CD14-positive monocyte (primary cell): Measurements from ENCODE around the gene PTPN14. TPM values are rescaled to one million over a fixed set of nuclear protein-coding genes. Genes with fewer than 3 reads are reported as not detected.

Source experiments
- DNase-seq, 3 donors: peaks; one replicate each; pipeline ENCODE4 v3.0.0-alpha.2; 2011 to 2022
- H2AFZ ChIP-seq: 2 replicates; pipeline ENCODE4 v1.6.0; 2012; ENCODE audit warnings: mild to moderate bottlenecking, low read depth, low read length, inconsistent platforms; ENCODE audit not compliant: insufficient read depth, poor library complexity, severe bottlenecking
- H3K27ac ChIP-seq, 2 donors: 1 replicate in 1 of 2; 2 replicates in 1 of 2; pipeline ENCODE4 v1.5.1; 2012 to 2013; ENCODE audit warnings: low read length in 2 of 2, control low read depth in 1 of 2, inconsistent platforms in 1 of 2, low read depth in 1 of 2, mild to moderate bottlenecking in 1 of 2
- H3K27me3 ChIP-seq, 2 donors: one replicate each; pipeline versions ENCODE4 v1.6.0 to v1.6.1; 2011 to 2013; ENCODE audit warnings: low read length in 2 of 2; ENCODE audit not compliant: control insufficient read depth in 2 of 2, insufficient read depth in 2 of 2
- H3K36me3 ChIP-seq, 2 donors: replicated peaks in 1 of 2; 1 replicate in 1 of 2; 2 replicates in 1 of 2; pipeline versions ENCODE4 v1.5.1 to v1.6.1; 2012 to 2013; ENCODE audit warnings: low read length in 2 of 2, control low read depth in 1 of 2, inconsistent platforms in 1 of 2, mild to moderate bottlenecking in 1 of 2; ENCODE audit not compliant: insufficient read depth in 2 of 2, control insufficient read depth in 1 of 2
- H3K4me1 ChIP-seq, 2 donors: 1 replicate in 1 of 2; 2 replicates in 1 of 2; pipeline versions ENCODE4 v1.5.1 to v1.6.1; 2012 to 2013; ENCODE audit warnings: low read length in 2 of 2, control low read depth in 1 of 2, inconsistent platforms in 1 of 2, mild to moderate bottlenecking in 1 of 2, moderate library complexity in 1 of 2; ENCODE audit not compliant: insufficient read depth in 2 of 2, control insufficient read depth in 1 of 2
- H3K4me2 ChIP-seq: replicated peaks from 2 replicates; pipeline ENCODE3; 2012; ENCODE audit warnings: low read length, moderate library complexity, mild to moderate bottlenecking; ENCODE audit not compliant: poor library complexity, severe bottlenecking; ENCODE audit errors: extremely low read depth
- H3K4me3 ChIP-seq, 3 experiments: fragments of 200-600 bp in 1 of 3; sonication (generic) in 1 of 3; replicated peaks in 1 of 3; 1 replicate in 2 of 3; 2 replicates in 1 of 3; pipeline ENCODE4 v1.5.1; 2011 to 2013; ENCODE audit warnings: low read length in 3 of 3, mild to moderate bottlenecking in 3 of 3, control low read depth in 2 of 3, low read depth in 2 of 3, inconsistent platforms in 1 of 3, moderate library complexity in 1 of 3
- H3K79me2 ChIP-seq: 2 replicates; pipeline ENCODE4 v1.6.0; 2012; ENCODE audit warnings: mild to moderate bottlenecking, control low read depth, inconsistent platforms, low read length, moderate library complexity; ENCODE audit not compliant: insufficient read depth
- H3K9ac ChIP-seq: 2 replicates; pipeline ENCODE4 v1.6.0; 2017; ENCODE audit warnings: low read length, mild to moderate bottlenecking; ENCODE audit not compliant: insufficient read depth, poor library complexity, severe bottlenecking
- H3K9me3 ChIP-seq, 2 donors: replicated peaks in 1 of 2; 1 replicate in 1 of 2; 2 replicates in 1 of 2; pipeline versions ENCODE4 v1.5.1 to v1.6.1; 2012 to 2013; ENCODE audit warnings: low read length in 2 of 2, control low read depth in 1 of 2; ENCODE audit not compliant: control insufficient read depth in 1 of 2, insufficient read depth in 1 of 2
- H4K20me1 ChIP-seq: 2 replicates; pipeline ENCODE4 v1.6.0; 2012; ENCODE audit warnings: mild to moderate bottlenecking, low read length, control low read depth, moderate library complexity; ENCODE audit not compliant: insufficient read depth
- H3K27ac Mint-ChIP-seq, 7 donors: one replicate each; pipeline ENCODE4 v1.8.0; 2020; ENCODE audit warnings: mild to moderate bottlenecking in 7 of 7, mixed read lengths in 7 of 7, moderate library complexity in 6 of 7, inconsistent platforms in 2 of 7
- H3K27me3 Mint-ChIP-seq, 3 donors: one replicate each; pipeline ENCODE4 v1.8.0; 2021 to 2022; ENCODE audit warnings: low read depth in 3 of 3, mild to moderate bottlenecking in 3 of 3, mixed read lengths in 3 of 3, moderate library complexity in 3 of 3, inconsistent platforms in 1 of 3
- H3K36me3 Mint-ChIP-seq, 2 donors: one replicate each; pipeline ENCODE4 v1.8.0; 2020; ENCODE audit warnings: mixed read lengths in 2 of 2, inconsistent platforms in 1 of 2, mild to moderate bottlenecking in 1 of 2
- H3K4me1 Mint-ChIP-seq: one replicate; pipeline ENCODE4 v1.8.0; 2020; ENCODE audit warnings: mild to moderate bottlenecking, mixed read lengths
- H3K4me3 Mint-ChIP-seq, 2 donors: one replicate each; pipeline ENCODE4 v1.8.0; 2020; ENCODE audit warnings: mild to moderate bottlenecking in 2 of 2, mixed read lengths in 2 of 2, moderate library complexity in 1 of 2
- H3K9me3 Mint-ChIP-seq, 7 donors: one replicate each; pipeline ENCODE4 v1.8.0; 2020 to 2022; ENCODE audit warnings: mixed read lengths in 7 of 7, mild to moderate bottlenecking in 6 of 7, moderate library complexity in 6 of 7, inconsistent platforms in 2 of 7
- WGBS: methylation state at CpG from one replicate; pipeline ENCODE4 v1.1.5; 2013; ENCODE audit warnings: missing lambda C conversion rate; ENCODE audit not compliant: insufficient coverage; 5-methylcytosine and 5-hydroxymethylcytosine counted together
- intact Hi-C, 2 donors: fragments of 100-400 bp; cut with micrococcal nuclease; formaldehyde crosslinking; loops; one replicate each; pipeline versions ENCODE4 v1.15.0 to v1.15.1; 2023
- polyA plus RNA-seq, 3 donors: library from polyadenylated mRNA; depleted of rRNA in 1 of 3; unstranded in 2 of 3; stranded (reverse) in 1 of 3; fragments of 300-500 nt in 2 of 3; fragments of >200 nt in 1 of 3; fragmentation: Illumina TruSeq in 2 of 3; gene quantifications; 1 replicate in 2 of 3; 2 replicates in 1 of 3; pipeline ENCODE4 v1.2.3, GENCODE V29; 2012 to 2021
- TF ChIP-seq, protein P1 (sequence below): fragments of 200-600 bp; IDR thresholded peaks from one replicate; pipeline ENCODE4 v1.8.0; 2022; ENCODE audit warnings: antibody characterized with exemption, mild to moderate bottlenecking

The PTPN14 gene
- polyA plus RNA-seq, 3 donors = 0.01 TPM; not detected in 1

DNA sequence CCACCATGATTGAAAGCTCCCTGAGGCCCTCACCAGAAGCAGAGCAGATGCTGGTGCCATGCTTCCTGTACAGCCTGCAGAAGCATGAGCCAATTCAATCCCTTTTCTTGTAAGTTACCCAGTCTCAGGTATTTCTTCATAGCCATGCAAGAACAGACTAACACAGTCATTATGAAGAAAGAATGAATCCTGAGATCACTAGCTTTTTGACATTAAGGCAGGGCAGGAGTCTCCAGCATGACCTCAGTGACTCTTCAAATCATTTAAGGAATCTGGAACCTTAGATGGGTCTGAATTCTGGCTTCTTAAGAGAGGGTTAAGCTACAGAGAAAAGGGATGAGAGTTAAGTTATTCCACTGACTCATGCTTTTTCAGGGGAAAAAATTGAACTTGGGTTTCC, 79.0 kb downstream of the PTPN14 start:
- Mint-ChIP-seq H3K4me3 (no peak overlapping the region), H3K27me3 (peaks cover 3 to 6% (median 6%) of the 10 kb centered on the region in 3 donors), H3K4me1 (no peaks in the 10 kb centered on the region), H3K36me3 (no peaks in the 10 kb centered on the region), H3K9me3 (no peaks in the 10 kb centered on the region), H3K27ac (no peak overlapping the region)
- Histone ChIP-seq H4K20me1 (no peaks in the 10 kb centered on the region), H3K4me2 (no peak overlapping the region), H3K4me3 (no peak overlapping the region), H3K9ac (no peak overlapping the region), H2AFZ (no peak overlapping the region), H3K27me3 (no peaks in the 10 kb centered on the region), H3K27ac (no peak overlapping the region), H3K36me3 (no peaks in the 10 kb centered on the region), H3K4me1 (no peaks in the 10 kb centered on the region), H3K79me2 (no peaks in the 10 kb centered on the region), H3K9me3 (no peaks in the 10 kb centered on the region)
- DNase-seq = no peak
- TF ChIP-seq, protein P1, sequence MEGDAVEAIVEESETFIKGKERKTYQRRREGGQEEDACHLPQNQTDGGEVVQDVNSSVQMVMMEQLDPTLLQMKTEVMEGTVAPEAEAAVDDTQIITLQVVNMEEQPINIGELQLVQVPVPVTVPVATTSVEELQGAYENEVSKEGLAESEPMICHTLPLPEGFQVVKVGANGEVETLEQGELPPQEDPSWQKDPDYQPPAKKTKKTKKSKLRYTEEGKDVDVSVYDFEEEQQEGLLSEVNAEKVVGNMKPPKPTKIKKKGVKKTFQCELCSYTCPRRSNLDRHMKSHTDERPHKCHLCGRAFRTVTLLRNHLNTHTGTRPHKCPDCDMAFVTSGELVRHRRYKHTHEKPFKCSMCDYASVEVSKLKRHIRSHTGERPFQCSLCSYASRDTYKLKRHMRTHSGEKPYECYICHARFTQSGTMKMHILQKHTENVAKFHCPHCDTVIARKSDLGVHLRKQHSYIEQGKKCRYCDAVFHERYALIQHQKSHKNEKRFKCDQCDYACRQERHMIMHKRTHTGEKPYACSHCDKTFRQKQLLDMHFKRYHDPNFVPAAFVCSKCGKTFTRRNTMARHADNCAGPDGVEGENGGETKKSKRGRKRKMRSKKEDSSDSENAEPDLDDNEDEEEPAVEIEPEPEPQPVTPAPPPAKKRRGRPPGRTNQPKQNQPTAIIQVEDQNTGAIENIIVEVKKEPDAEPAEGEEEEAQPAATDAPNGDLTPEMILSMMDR = no peak
- intact Hi-C loops = no loop called here

DNA sequence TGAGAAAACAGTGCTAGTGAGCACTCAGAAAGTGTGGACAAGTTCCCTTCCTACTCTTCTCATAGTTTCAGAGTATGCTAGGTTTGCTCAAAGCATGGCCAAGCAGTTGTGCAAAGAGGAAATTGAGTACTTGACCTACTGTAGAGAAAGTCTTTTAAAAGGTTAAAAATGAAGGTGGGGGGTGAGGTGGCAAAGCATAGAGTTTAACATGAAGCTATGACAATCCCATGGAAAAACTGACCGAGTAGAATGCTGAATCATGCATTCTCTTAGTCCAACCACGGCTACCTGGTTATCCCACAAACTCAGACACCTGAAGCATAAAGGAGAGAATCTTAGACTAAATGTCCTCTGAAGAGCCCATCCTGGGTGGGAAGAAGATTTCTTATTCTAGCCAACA, 79.9 kb downstream of the PTPN14 start:
- DNase-seq = no peak
- Histone ChIP-seq H3K4me2 (no peak overlapping the region), H3K36me3 (no peaks in the 10 kb centered on the region), H3K27ac (no peak overlapping the region), H3K79me2 (no peaks in the 10 kb centered on the region), H3K9ac (no peak overlapping the region), H3K4me3 (no peak overlapping the region), H4K20me1 (no peaks in the 10 kb centered on the region), H3K9me3 (no peaks in the 10 kb centered on the region), H2AFZ (no peak overlapping the region), H3K4me1 (no peaks in the 10 kb centered on the region), H3K27me3 (no peaks in the 10 kb centered on the region)
- H3K4me1 Mint-ChIP-seq = no peaks in the 10 kb centered on the region
- no peak overlapping the region for H3K4me3 Mint-ChIP-seq
- no peak overlapping the region for H3K27ac Mint-ChIP-seq
- H3K27me3 Mint-ChIP-seq = peaks cover 3 to 7% (median 6%) of the 10 kb centered on the region in 3 donors
- TF ChIP-seq, protein P1 = no peak
- no peaks in the 10 kb centered on the region for H3K9me3 Mint-ChIP-seq
- no peaks in the 10 kb centered on the region for H3K36me3 Mint-ChIP-seq
- WGBS = no CpG with 5 or more reads among the region's 2 CpGs
- intact Hi-C loops = no loop called here
